ENCODE results near the gene TMEM40.

DNA sequence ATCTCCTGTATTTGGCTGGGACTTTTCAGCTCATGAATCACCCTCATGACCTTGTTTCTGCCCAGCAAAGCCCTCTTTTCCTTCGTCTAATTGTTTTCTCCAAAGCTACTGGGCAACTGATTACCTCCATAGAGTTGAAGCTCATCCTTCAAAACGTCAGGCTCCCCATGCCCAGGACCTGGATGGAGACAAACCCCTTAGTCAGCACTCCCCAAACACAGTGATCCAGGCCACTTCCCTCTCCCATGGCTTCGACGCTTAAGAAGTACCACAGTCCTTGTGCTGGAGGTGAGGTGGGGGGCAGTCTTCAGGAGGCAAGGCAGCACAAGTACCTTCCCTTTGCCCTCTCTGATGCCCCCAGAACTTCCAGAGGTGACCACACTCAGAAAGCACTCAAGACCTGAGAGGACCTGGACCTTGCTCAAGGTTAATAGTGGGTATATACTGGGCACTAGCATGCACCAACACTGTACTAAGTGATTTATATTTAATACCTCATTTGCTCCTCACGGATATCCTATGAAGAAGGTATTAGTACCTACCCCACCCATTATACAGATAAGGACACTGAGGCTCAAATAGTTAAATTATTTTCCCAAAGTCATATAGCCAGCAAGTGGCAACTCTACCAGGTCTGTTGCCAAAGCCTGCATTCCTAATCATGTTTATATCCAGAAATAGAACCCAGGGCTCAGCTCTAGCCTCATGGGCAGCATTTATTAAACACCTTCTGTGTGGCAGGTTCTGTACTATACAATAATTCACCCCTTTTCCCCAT lies 16.5 kb downstream of the TMEM40 start:
- TF ChIP-seq GATA2 (IDR thresholded peaks at IDR 0.05; ENCODE audit: low read depth, low read length), result no peak
- TF ChIP-seq GATA3 (IDR thresholded peaks at IDR 0.05; ENCODE audit: low read depth, low read length), result no peak
